Neutrophil (primary cell): Measurements from ENCODE around the gene NUBP2.

Source experiments
- H3K27ac ChIP-seq: fragments of 200-600 bp; sonication (generic); 2 replicates; pipeline ENCODE4 v1.5.1; 2016; ENCODE audit warnings: mild to moderate bottlenecking, moderate library complexity
- H3K27me3 ChIP-seq: fragments of 200-600 bp; sonication (generic); 2 replicates; pipeline ENCODE4 v1.6.0; 2016; ENCODE audit warnings: mild to moderate bottlenecking
- H3K36me3 ChIP-seq: fragments of 200-600 bp; sonication (generic); 2 replicates; pipeline ENCODE4 v1.5.1; 2017
- H3K4me1 ChIP-seq, 2 experiments: fragments of 200-600 bp in 1 of 2; sonication (generic) in 1 of 2; 1 replicate in 1 of 2; 2 replicates in 1 of 2; pipeline versions ENCODE4 v1.5.1 to v1.6.1; 2013 to 2016; ENCODE audit warnings: low read depth in 1 of 2, low read length in 1 of 2, mild to moderate bottlenecking in 1 of 2, moderate library complexity in 1 of 2; ENCODE audit not compliant: control insufficient read depth in 1 of 2, insufficient read depth in 1 of 2
- H3K4me3 ChIP-seq, 2 experiments: fragments of 200-600 bp in 1 of 2; sonication (generic) in 1 of 2; 1 replicate in 1 of 2; 2 replicates in 1 of 2; pipeline ENCODE4 v1.5.1; 2013 to 2016; ENCODE audit warnings: low read depth in 1 of 2, low read length in 1 of 2, mild to moderate bottlenecking in 1 of 2, moderate library complexity in 1 of 2
- H3K9me3 ChIP-seq: fragments of 200-600 bp; sonication (generic); 2 replicates; pipeline ENCODE4 v1.5.1; 2016
- TF ChIP-seq, protein P1 (sequence below): fragments of 200-600 bp; sonication (generic); IDR thresholded peaks from 2 replicates; pipeline ENCODE4 v1.5.1; 2016; ENCODE audit warnings: antibody characterized with exemption

NUBP2 gene

DNA sequence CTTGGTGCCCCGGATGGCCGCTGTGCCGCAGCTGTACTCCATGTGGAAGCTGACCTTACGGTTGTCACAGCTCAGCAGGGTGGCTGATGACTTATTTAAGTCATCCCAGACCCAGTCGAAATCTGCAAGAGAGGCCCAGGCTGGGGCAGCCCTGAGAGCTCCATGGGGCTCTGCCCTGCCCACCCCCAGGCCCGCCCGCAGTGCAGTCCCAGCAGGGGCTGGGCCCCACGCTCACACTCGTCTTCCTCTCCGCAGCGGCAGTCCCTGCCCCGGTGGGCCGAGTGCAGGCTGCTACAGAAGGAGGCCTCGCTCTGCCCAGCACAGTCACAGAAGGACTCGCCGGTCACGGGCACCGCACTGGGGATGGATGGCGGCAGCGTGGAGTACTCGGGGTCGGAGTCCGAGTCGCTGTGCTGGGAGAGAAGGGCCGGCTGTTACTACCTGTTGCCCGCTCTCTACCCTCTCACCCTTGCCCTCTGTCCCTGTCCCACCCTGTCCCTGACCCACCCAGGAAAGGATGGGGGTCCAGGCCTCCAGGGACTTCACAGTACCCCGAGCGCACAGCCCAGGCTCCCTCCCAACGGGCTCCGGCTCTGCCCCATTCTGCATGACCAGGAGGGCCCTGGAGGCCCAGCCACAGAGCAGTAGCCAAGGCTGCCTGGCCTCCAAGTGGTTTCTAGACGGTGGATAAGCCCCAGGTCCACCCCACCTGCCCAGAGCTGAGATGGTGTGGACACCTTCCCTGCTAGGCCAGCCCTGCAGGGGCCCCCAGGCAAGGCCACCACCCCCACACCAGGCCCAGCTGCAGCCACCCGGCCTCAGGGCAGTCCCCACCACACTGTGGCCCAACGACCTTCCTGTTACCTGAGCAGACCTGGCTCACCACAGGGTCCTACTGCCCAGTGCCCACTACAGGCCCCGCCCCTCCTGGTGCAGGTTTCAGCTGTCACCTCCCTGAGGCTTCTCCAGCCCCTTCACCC lies 4.3 kb upstream of the NUBP2 start:
- Histone ChIP-seq H3K27ac (no peak overlapping the region), H3K4me1 (peaks cover 33 to 38% of the 10 kb centered on the region in 2 experiments), H3K27me3 (no peaks in the 10 kb centered on the region), H3K9me3 (no peaks in the 10 kb centered on the region), H3K36me3 (peaks cover 63% of the 10 kb centered on the region), H3K4me3 (no peak overlapping the region)
- TF ChIP-seq, protein P1, sequence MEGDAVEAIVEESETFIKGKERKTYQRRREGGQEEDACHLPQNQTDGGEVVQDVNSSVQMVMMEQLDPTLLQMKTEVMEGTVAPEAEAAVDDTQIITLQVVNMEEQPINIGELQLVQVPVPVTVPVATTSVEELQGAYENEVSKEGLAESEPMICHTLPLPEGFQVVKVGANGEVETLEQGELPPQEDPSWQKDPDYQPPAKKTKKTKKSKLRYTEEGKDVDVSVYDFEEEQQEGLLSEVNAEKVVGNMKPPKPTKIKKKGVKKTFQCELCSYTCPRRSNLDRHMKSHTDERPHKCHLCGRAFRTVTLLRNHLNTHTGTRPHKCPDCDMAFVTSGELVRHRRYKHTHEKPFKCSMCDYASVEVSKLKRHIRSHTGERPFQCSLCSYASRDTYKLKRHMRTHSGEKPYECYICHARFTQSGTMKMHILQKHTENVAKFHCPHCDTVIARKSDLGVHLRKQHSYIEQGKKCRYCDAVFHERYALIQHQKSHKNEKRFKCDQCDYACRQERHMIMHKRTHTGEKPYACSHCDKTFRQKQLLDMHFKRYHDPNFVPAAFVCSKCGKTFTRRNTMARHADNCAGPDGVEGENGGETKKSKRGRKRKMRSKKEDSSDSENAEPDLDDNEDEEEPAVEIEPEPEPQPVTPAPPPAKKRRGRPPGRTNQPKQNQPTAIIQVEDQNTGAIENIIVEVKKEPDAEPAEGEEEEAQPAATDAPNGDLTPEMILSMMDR, result no peak

DNA sequence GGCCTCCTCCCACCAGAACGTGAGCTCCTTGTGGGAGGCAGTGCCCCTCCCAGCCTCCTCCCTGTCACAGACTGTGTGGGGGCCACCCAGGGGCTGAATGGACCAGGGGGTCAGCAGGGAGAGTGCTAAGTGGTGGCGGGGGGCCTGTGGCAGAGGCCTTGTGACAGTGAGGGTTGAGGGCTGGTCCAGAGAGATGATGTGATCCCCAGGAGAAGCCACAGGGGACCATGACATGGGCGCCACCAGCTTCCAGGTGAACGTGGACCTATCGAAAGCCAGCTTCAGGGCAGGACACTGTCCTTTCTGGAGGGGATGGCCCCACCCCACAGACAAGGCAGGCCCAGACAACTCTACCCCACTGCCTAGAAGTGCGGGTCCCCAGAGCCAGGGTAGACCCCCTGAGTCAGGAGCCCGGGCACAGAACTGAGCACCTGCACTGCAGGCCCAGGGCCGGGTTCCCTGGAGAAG lies 3.5 kb upstream of the NUBP2 start:
- no peaks in the 10 kb centered on the region for H3K27me3 ChIP-seq
- TF ChIP-seq, protein P1, result no peak
- no peaks in the 10 kb centered on the region for H3K9me3 ChIP-seq
- peaks cover 33% of the 10 kb centered on the region in 2 experiments for H3K4me1 ChIP-seq
- H3K36me3 ChIP-seq, result peaks cover 63% of the 10 kb centered on the region
- H3K27ac ChIP-seq, result no peak overlapping the region
- H3K4me3 ChIP-seq, result no peak overlapping the region

DNA sequence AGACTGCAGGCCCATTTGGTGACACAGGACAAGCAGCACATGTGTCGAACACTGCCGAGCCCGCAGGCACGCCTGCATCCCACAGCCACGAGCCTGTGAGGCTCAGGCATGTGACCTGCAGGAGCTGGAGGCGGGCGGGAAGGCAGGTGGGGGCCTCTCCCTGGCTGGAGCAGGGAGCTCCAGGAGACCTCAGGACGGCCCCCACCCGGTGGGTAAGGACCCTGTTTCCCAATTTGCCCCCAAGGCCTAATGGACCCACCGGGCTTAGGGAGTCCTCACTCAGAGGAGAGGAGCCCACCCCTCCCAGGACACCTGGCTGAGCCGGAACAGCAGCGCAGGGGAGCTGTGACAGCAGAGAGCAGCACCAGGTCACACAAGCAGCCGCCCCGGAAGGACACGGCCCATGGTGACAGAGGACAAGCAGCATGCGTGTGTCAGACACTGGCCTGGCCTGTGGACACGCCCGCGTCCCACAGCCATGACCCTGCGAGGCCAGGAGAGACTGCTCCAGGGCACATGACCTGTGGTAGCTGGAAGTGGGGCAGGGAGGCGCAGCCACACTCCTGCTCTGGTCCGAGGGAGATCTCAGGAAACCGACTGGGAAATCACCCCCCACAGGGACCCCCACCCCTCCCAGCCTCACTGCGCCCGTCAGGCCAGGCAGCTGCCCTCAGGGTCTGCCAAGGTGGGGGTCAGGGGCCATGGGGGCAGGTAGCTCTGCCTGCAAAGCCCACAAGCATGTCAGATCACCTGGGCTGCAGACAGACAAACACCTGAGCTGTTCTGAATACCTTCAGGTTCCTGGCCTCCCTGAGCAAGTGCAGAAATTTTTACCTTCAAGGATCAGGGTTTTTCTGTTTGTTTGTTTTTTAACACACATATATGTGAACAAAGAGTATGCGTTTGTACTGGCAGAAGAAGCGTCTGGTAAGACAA lies 2.8 kb upstream of the NUBP2 start:
- Histone ChIP-seq H3K4me3 (no peak overlapping the region), H3K36me3 (peaks cover 61% of the 10 kb centered on the region), H3K4me1 (peaks cover 26% of the 10 kb centered on the region in 2 experiments)

DNA sequence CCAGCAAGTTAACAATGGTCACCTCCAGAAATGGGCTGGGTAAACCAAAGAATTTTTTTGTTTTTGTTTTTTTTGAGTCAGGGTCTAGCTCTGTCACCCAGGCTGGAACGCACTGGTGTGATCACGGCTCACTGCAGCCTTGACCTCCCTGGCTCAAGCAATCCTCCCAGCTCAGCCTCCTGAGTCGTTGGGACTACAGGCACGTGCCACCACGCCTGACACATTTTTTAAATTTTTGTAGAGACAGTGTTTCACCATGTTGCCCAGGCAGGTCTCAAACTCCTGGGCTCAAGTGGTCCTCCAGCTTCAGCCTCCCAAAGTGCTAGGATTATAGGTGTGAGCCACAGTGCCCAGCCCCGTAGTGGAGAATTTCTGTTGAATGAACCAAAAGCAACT lies 2.1 kb upstream of the NUBP2 start:
- peak overlapping the region; percentile 94 for H3K27ac ChIP-seq
- H3K9me3 ChIP-seq, result no peaks in the 10 kb centered on the region
- TF ChIP-seq, protein P1, result no peak
- peaks cover 23 to 26% of the 10 kb centered on the region in 2 experiments for H3K4me1 ChIP-seq
- no peaks in the 10 kb centered on the region for H3K27me3 ChIP-seq
- no peak overlapping the region for H3K4me3 ChIP-seq
- peaks cover 54% of the 10 kb centered on the region for H3K36me3 ChIP-seq

More for the DNA sequence above, 2.8 kb upstream of the NUBP2 start:
- peak overlapping the region; percentile 2 for H3K27ac ChIP-seq
- H3K9me3 ChIP-seq, result no peaks in the 10 kb centered on the region
- TF ChIP-seq, protein P1, result no peak
- H3K27me3 ChIP-seq, result no peaks in the 10 kb centered on the region

DNA sequence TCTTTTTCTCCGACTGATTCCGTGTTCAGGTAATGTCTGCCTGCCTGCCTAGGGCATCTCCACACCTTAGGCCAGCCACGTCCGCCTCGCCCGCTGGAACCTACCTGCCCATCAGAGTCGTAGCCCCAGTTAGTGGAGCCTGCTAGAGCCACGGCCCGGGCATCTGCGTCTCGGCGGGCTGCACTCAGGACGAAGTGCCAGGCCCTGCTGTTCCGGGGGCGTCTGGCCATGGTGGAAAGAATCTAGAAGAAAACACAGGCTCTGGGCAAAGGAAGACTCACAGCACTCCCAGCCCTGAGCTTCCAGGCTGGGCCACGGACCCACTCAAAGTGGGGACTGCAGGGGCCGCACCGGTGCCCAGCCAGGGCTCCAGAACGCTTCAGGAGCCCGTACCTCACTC lies 1.5 kb upstream of the NUBP2 start:
- Histone ChIP-seq H3K9me3 (no peaks in the 10 kb centered on the region), H3K27ac (peak overlapping the region; percentile 94), H3K27me3 (no peaks in the 10 kb centered on the region), H3K4me3 (peak overlapping the region; percentile 75 to 77), H3K4me1 (peaks cover 23 to 26% of the 10 kb centered on the region in 2 experiments), H3K36me3 (peaks cover 48% of the 10 kb centered on the region)
- TF ChIP-seq, protein P1, result no peak
